Activated naive CD8-positive, alpha-beta T cell (primary cell): ENCODE measurements around the gene PRRX2.
A peak's percentile ranks its signal among the peaks of the same experiment; 100 is the strongest.
"Not testable (repeated sequence)": the region's sequence is repeated elsewhere in the genome, so short reads cannot be mapped to it uniquely, and the experiment has no call there.

Experiments
- H3K27ac Mint-ChIP-seq: one replicate; pipeline ENCODE4 v1.8.0; 2021; ENCODE audit warnings: mixed read lengths
- H3K27me3 Mint-ChIP-seq: one replicate; pipeline ENCODE4 v1.8.0; 2021; ENCODE audit warnings: mixed read lengths
- H3K36me3 Mint-ChIP-seq: one replicate; pipeline ENCODE4 v1.8.0; 2021; ENCODE audit warnings: mixed read lengths
- H3K4me1 Mint-ChIP-seq: one replicate; pipeline ENCODE4 v1.8.0; 2021; ENCODE audit warnings: low read depth, mixed read lengths
- H3K4me3 Mint-ChIP-seq: one replicate; pipeline ENCODE4 v1.8.0; 2021; ENCODE audit warnings: mild to moderate bottlenecking, mixed read lengths
- H3K9me3 Mint-ChIP-seq: one replicate; pipeline ENCODE4 v1.8.0; 2021; ENCODE audit warnings: low read depth, mixed read lengths

PRRX2 gene

GRCh38 chr9:129656795-129657390 lies 8.6 kb upstream of the PRRX2 start:
- H3K36me3 Mint-ChIP-seq, result no peaks in the 10 kb centered on the region
- H3K27me3 Mint-ChIP-seq, result no peaks in the 10 kb centered on the region
- H3K27ac Mint-ChIP-seq, result no peak overlapping the region
- no peak overlapping the region for H3K4me3 Mint-ChIP-seq
- H3K9me3 Mint-ChIP-seq, result no peaks in the 10 kb centered on the region
- H3K4me1 Mint-ChIP-seq, result no peaks in the 10 kb centered on the region

GRCh38 chr9:129661029-129661428 lies 4.4 kb upstream of the PRRX2 start:
- Mint-ChIP-seq H3K4me1 (peaks cover 4% of the 10 kb centered on the region), H3K9me3 (no peaks in the 10 kb centered on the region), H3K36me3 (no peaks in the 10 kb centered on the region), H3K27ac (no peak overlapping the region), H3K4me3 (no peak overlapping the region), H3K27me3 (peaks cover 2% of the 10 kb centered on the region)

- H3K9me3 Mint-ChIP-seq, H3K27ac Mint-ChIP-seq, H3K4me1 Mint-ChIP-seq, H3K4me3 Mint-ChIP-seq, H3K27me3 Mint-ChIP-seq, H3K36me3 Mint-ChIP-seq: not testable (repeated sequence)
These were observed 3.2 kb upstream of the PRRX2 start for GRCh38 chr9:129662239-129662638.

- Mint-ChIP-seq H3K27ac (no peak overlapping the region), H3K4me3 (peak overlapping the region; percentile 75), H3K4me1 (peaks cover 4% of the 10 kb centered on the region), H3K9me3 (no peaks in the 10 kb centered on the region), H3K36me3 (no peaks in the 10 kb centered on the region), H3K27me3 (peaks cover 4% of the 10 kb centered on the region)
These were observed 580 bp upstream of the PRRX2 start for GRCh38 chr9:129664746-129665388.

GRCh38 chr9:129665814-129666520 lies 520 bp downstream of the PRRX2 start:
- H3K36me3 Mint-ChIP-seq, result no peaks in the 10 kb centered on the region
- peak overlapping the region; percentile 57 for H3K4me3 Mint-ChIP-seq
- no peak overlapping the region for H3K27ac Mint-ChIP-seq
- no peaks in the 10 kb centered on the region for H3K9me3 Mint-ChIP-seq
- H3K27me3 Mint-ChIP-seq, result peaks cover 4% of the 10 kb centered on the region
- peaks cover 4% of the 10 kb centered on the region for H3K4me1 Mint-ChIP-seq

GRCh38 chr9:129666575-129666974 lies 1.1 kb downstream of the PRRX2 start:
- Mint-ChIP-seq H3K4me3 (no peak overlapping the region), H3K27me3 (peaks cover 4% of the 10 kb centered on the region), H3K4me1 (peaks cover 4% of the 10 kb centered on the region), H3K27ac (no peak overlapping the region), H3K36me3 (no peaks in the 10 kb centered on the region), H3K9me3 (no peaks in the 10 kb centered on the region)

- Mint-ChIP-seq H3K36me3 (no peaks in the 10 kb centered on the region), H3K4me3 (no peak overlapping the region), H3K4me1 (peaks cover 4% of the 10 kb centered on the region), H3K27me3 (peaks cover 4% of the 10 kb centered on the region), H3K27ac (no peak overlapping the region), H3K9me3 (no peaks in the 10 kb centered on the region)
These were observed 1.9 kb downstream of the PRRX2 start for GRCh38 chr9:129667378-129667777.

- Mint-ChIP-seq H3K9me3 (no peaks in the 10 kb centered on the region), H3K4me1 (peaks cover 4% of the 10 kb centered on the region), H3K27me3 (peaks cover 4% of the 10 kb centered on the region), H3K36me3 (no peaks in the 10 kb centered on the region), H3K27ac (no peak overlapping the region), H3K4me3 (no peak overlapping the region)
These were observed 2.4 kb downstream of the PRRX2 start for GRCh38 chr9:129667850-129668249.

- H3K4me1 Mint-ChIP-seq, result peaks cover 4% of the 10 kb centered on the region
- H3K4me3 Mint-ChIP-seq, result no peak overlapping the region
- no peaks in the 10 kb centered on the region for H3K9me3 Mint-ChIP-seq
- peaks cover 4% of the 10 kb centered on the region for H3K27me3 Mint-ChIP-seq
- H3K27ac Mint-ChIP-seq, result no peak overlapping the region
- H3K36me3 Mint-ChIP-seq, result no peaks in the 10 kb centered on the region
These were observed 3.8 kb downstream of the PRRX2 start for GRCh38 chr9:129669141-129669718.

GRCh38 chr9:129669946-129670345 lies 4.5 kb downstream of the PRRX2 start:
- H3K36me3 Mint-ChIP-seq, result no peaks in the 10 kb centered on the region
- peaks cover 1% of the 10 kb centered on the region for H3K27me3 Mint-ChIP-seq
- H3K4me1 Mint-ChIP-seq, result peaks cover under 1% of the 10 kb centered on the region
- no peak overlapping the region for H3K27ac Mint-ChIP-seq
- no peaks in the 10 kb centered on the region for H3K9me3 Mint-ChIP-seq
- no peak overlapping the region for H3K4me3 Mint-ChIP-seq

GRCh38 chr9:129671065-129671464 lies 5.6 kb downstream of the PRRX2 start:
- Mint-ChIP-seq H3K36me3 (no peaks in the 10 kb centered on the region), H3K9me3 (no peaks in the 10 kb centered on the region), H3K4me1 (no peaks in the 10 kb centered on the region), H3K27me3 (peaks cover 1% of the 10 kb centered on the region), H3K4me3 (no peak overlapping the region), H3K27ac (no peak overlapping the region)

- Mint-ChIP-seq H3K27ac (no peak overlapping the region), H3K4me3 (no peak overlapping the region), H3K9me3 (no peaks in the 10 kb centered on the region), H3K27me3 (peaks cover 1% of the 10 kb centered on the region), H3K36me3 (no peaks in the 10 kb centered on the region), H3K4me1 (no peaks in the 10 kb centered on the region)
These were observed 6.1 kb downstream of the PRRX2 start for GRCh38 chr9:129671519-129671918.

GRCh38 chr9:129672702-129673101 lies 7.3 kb downstream of the PRRX2 start:
- H3K4me3 Mint-ChIP-seq, result no peak overlapping the region
- H3K4me1 Mint-ChIP-seq, result no peaks in the 10 kb centered on the region
- H3K27me3 Mint-ChIP-seq, result peaks cover 2% of the 10 kb centered on the region
- no peak overlapping the region for H3K27ac Mint-ChIP-seq
- H3K9me3 Mint-ChIP-seq, result no peaks in the 10 kb centered on the region
- no peaks in the 10 kb centered on the region for H3K36me3 Mint-ChIP-seq

- Mint-ChIP-seq H3K4me1 (no peaks in the 10 kb centered on the region), H3K27me3 (peaks cover 5% of the 10 kb centered on the region), H3K27ac (no peak overlapping the region), H3K9me3 (no peaks in the 10 kb centered on the region), H3K4me3 (no peak overlapping the region), H3K36me3 (no peaks in the 10 kb centered on the region)
These were observed 8.2 kb downstream of the PRRX2 start for GRCh38 chr9:129673602-129674001.

GRCh38 chr9:129674229-129674628 lies 8.8 kb downstream of the PRRX2 start:
- no peaks in the 10 kb centered on the region for H3K36me3 Mint-ChIP-seq
- H3K4me1 Mint-ChIP-seq, result no peaks in the 10 kb centered on the region
- H3K4me3 Mint-ChIP-seq, result no peak overlapping the region
- H3K9me3 Mint-ChIP-seq, result no peaks in the 10 kb centered on the region
- H3K27me3 Mint-ChIP-seq, result peaks cover 5% of the 10 kb centered on the region
- no peak overlapping the region for H3K27ac Mint-ChIP-seq
